B cell (primary cell): ENCODE data around the gene PLCG2.

Experiments
- CTCF ChIP-seq: fragments of 200-600 bp; IDR thresholded peaks from one replicate; pipeline ENCODE4 v1.8.0; 2022; ENCODE audit warnings: antibody characterized with exemption, mild to moderate bottlenecking
- EZH2 ChIP-seq: IDR thresholded peaks from 2 replicates; pipeline ENCODE4 v1.6.1; 2012; ENCODE audit warnings: borderline replicate concordance, low read depth, mild to moderate bottlenecking, moderate library complexity, low read length; ENCODE audit not compliant: insufficient read depth, poor library complexity, severe bottlenecking

- peak; percentile 93 for TF ChIP-seq CTCF
- TF ChIP-seq EZH2: no peak
Observed at GRCh38 chr16:81885976-81886586, 107.0 kb downstream of the PLCG2 start.
